Central memory CD4-positive, alpha-beta T cell (primary cell): ENCODE measurements around the gene GNG2.

Source experiments
- DNase-seq: peaks from one replicate; pipeline ENCODE4 v3.0.0; 2022

The GNG2 gene

DNA sequence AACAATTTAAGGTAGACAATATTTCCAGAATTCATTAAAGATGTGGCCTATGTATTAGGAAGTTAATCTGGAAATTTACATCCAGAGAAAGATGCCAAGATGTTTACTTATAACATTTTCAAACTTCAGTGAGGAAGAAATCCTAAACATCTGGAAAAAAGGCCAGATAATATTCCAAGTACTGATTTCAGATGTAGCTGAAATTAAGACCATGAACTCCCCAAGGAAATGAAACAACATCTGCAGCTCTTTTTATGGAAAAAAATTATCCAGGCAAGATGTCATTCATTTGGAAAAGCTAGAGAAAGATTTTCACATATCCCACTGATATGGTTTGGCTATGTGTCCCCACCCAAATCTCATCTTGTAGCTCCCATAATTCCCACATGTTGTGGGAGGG lies 35.0 kb downstream of the GNG2 start:
- no peak for DNase-seq

DNA sequence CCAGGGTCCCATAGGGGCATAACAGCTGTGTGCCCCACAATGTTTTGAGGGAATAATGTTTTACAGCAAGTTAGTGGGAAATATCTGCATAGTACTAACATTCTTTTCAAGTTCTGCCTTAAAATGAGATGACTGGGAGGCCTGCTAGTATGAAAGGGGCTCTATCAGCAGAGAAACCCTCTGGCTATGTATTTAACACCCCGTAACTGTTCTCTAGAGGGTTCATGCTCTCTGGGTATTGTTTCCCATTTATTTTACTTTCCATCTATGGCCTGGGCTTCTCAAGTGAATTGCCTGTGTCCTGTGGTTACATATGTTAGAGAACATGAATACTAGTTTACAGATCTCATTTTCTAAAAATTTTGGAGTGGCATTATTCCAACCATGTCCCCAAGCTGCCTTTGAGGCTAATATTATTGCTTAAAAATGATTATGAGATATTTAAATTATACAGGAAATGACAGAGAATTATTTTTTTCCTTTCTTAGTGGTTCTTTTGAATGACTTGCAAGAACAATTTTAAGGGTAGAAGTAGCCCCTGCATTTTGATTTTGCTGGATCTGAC lies 37.5 kb downstream of the GNG2 start:
- no peak for DNase-seq

DNA sequence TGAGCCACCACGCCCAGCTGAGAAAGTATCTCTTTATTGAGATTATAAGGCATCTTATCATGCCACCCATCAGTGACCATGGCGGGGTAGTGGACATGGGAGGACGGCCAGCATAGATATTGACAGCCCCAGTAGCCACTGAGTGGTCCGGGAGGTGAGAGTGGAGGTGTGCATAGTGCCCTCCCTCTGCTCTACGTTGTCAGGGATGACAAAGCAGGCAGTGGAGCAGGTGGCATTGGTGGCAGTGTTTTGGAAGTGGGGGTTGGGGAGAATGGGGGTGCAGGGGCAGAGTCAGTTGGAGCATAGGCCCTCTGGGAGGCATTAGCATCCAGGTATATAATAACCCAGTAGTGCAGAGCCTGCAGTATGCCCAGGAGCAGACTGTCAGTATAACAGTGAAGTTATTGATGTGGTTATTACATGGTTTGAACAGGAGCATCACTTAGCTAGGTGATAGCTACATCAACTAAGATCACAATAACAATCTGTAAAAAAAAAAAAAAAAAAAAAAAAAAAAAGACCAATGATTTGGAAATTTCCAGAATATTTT lies 41.1 kb downstream of the GNG2 start:
- peak; percentile 34 for DNase-seq

DNA sequence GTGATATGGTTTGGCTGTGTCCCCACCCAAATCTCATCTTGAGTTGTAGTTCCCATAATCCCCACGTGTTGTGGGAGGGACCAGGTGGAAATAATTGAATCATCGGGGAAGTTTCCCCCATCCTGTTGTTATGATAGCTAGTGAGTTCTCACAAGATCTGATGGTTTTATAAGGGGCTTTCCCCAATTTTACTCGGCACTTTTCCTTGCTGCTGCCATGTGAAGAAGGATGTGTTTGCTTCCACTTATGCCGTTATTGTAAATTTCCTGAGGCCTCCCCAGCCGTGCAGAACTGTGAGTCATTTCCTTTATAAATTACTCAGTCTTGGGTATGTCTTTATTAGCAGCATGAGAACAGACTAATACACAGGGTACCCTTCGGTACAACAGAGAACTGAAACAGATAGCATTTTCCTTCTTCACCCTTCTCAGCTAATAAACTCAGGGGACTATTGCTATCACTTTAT lies 45.3 kb downstream of the GNG2 start:
- peak; percentile 48 for DNase-seq

DNA sequence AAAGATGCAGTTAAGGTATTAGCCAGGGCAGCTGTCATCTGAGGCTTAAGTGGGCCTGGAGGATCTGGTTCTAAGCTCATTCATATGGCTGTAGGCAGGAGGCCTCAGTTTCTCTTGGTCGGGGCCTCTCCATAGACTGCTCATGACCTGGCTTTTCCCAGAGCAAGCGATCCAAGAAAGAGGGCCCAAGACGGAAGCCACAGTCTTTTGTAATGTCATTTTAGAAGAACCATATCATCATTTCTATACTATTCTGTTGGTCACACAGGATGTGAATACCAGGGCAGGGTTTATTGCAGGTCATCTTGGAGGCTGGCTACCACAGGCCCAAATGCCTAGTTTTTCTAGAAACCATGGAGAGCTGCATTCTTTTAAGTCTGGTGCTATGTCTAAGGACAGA lies 47.7 kb downstream of the GNG2 start:
- no peak for DNase-seq

DNA sequence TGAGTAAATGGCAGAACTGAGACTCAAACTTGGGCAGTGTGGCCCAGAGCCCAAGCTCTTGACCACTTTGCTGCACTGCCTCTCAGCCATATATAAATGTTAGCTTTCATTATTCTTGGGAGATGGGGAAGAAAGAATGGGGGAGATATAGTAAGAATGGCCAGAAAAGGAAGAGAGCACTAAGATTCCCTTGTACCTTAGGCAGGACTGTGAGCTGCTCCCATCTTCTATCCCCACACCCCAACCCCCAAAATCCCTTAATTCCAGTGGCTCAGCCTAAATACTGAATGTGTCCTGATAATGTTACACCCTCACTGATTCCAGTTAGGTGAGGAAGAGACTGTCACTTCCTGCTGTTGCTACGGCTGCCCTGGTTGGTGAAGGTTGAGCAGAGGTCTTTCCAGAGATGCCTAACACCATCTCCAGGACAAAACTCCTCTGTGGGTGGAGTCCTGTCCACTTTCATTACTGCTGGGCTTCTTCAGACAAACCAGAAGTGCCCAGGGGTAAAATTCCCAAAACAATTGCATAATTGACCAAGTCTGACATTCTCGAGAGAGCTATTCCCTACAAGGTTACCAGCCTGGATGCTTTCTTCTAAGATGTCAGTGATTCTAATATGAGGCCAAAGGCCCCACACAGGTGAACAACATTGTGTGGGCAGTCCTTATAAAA lies 51.8 kb downstream of the GNG2 start:
- DNase-seq: no peak

DNA sequence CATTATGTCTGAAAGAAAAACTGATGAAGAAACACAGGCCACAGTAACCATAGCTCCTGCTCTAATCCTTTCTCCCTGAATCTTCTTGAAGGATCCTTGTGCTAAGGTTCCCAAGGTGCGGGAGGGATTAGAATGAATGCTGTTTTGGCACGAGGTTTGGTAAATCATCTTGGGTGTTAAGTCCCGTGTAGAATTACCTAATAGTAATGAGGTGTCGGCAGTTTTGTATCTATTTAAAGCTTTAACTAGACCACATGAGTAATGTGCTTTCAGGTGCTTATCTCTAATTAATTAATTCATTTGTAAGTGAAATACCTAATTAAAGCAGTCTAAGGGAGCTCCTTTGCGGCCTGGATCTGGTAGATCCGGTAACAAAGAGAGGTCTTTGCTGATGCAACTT lies 53.9 kb downstream of the GNG2 start:
- DNase-seq: no peak

DNA sequence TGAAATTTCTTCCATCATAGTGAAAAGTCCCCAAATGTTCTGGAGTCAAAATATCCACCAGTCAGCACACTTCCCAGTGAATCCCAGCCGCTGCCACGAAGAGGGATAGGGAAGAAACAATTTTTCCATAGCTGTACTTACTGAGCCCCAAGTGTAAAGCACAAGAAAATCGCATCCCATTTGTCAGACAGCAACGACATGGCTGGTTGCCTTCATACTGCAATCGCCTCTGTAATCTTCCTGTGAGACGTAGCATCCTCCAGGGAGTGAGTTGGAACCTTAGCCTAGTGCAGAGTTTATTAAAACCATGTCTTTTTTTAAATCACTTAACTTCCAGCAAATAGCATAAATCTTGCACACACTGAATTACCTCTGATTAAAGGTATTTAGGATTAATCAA lies 56.8 kb downstream of the GNG2 start:
- no peak for DNase-seq

DNA sequence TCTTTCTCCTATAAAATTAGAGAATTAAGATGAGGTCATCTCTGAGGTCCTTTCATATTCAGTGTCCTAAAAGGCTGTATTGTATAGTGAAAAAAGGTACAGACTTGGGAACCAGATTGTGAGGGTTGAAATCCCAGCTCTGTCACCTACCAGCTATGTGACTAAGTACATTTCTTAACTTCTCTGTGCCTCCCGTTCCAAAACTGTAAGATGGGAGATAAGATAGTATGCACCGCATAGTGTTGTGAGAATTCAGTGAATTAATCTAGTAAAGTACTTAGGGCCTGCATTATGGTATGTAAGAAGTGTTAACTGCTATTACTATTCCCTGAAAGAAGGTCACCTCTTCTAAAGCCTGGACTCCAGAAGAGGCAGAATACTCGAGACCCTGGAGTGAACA lies 60.6 kb downstream of the GNG2 start:
- DNase-seq: no peak

DNA sequence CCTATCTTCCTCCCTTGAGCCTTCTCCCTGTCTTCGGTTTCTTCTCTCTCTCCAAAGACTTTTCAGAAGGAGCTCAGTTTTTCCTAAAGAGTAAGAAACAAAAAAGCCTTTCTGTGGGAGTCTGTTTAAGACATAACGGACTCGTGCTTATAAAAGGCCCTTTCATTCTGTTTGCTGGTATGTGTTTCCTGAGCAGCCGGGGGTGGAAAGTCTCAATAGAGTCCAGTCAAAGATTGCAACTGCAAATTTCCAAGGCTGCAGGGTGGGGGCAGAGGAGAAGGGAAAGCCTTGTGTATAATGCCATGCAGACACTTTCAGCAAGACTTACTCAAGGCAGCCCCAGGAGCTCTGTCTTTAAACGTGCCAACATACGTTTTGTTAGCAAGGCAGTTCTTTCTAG lies 62.2 kb downstream of the GNG2 start:
- DNase-seq: no peak

DNA sequence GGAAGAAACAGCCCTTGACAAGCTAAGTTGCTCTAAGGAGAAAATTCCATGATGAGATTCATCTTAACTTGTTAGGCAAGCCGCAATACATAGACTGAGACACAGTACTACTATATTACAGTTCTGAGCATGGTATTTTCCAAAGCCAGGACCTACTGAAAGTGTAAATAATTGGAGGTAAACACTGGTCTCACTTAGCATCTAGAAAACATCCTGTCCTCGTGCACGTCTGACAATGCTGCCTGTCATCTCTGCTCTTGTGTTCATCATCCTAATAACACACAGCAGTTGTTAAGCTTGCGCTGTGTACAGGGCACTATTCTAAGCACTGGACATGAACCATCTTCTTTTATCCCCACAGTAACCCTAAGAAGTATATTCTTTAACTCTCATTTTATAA lies 64.2 kb downstream of the GNG2 start:
- no peak for DNase-seq

DNA sequence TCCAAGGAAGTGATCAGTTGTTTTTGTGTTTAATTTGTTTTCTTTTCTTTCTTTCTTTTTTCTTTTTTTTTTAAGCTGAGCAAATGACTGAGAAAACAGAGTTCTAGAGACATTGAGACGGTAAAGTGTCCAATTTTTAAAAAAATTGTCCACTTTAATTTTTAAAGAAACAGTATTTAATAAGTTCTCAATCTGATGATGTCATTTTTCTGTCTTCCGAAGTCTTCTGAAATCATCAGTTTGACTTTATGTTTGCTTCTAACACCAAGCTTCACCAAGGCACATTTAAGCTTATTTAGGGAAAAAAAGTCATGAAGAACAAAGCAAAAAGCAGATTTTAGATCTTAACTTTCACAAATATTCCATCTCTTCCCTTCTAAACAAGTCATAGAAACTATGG lies 65.6 kb downstream of the GNG2 start:
- no peak for DNase-seq

DNA sequence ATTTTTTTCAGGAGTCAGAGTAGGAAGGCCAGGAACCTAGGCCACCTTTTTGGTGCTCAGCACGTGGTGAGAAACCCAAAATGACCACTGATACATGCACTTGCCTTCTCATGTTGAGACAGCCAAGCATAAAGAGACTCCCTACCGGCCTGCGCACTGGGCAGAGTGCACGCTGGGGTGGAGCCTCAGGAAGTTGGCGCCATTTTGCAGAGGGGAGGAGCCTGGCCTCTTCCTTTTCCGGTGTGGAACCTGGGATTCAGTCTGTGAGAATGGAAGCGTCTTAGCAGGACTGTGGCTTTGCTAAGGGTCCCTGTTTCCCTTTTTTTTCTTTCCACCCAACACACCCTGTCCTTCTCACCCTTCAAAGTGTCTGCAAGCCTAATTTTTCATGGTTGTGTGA lies 66.0 kb downstream of the GNG2 start:
- no peak for DNase-seq

DNA sequence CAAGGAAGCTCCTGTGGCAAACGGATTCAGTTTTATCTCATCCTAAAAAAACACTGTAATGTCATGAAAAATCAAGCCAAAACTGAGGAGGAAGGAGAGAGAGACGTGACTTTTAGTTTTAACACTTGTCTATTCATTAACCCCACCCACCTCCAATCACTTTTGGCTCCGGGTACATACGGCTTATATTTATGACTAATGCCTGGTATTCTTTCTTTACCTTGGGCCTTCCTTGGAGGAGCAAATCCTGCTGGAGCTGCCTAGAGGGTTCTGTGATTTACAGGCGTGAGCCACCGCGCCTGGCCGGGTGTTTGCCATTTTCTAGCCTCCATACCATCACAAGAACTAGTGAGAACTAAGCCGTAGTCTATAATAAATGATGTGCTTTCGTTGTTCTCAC lies 68.2 kb downstream of the GNG2 start:
- no peak for DNase-seq

DNA sequence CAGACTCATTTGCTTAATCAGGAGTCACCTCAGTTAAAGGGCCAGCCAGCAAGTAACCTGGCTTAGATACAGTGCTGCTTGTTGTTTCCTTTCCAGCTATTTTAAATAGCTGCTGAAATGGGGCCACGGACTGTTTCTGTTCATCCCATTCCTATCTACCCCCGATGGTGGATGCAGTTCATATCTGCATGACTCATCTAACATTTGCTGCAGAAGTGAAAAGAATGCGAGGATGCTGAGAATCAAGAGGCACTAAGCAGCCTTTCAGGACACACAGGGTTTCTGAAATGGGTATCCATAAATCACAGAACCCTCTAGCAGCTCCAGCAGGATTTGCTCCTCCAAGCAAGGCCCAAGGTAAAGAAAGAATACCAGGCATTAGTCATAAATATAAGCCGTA lies 68.8 kb downstream of the GNG2 start:
- DNase-seq: no peak

DNA sequence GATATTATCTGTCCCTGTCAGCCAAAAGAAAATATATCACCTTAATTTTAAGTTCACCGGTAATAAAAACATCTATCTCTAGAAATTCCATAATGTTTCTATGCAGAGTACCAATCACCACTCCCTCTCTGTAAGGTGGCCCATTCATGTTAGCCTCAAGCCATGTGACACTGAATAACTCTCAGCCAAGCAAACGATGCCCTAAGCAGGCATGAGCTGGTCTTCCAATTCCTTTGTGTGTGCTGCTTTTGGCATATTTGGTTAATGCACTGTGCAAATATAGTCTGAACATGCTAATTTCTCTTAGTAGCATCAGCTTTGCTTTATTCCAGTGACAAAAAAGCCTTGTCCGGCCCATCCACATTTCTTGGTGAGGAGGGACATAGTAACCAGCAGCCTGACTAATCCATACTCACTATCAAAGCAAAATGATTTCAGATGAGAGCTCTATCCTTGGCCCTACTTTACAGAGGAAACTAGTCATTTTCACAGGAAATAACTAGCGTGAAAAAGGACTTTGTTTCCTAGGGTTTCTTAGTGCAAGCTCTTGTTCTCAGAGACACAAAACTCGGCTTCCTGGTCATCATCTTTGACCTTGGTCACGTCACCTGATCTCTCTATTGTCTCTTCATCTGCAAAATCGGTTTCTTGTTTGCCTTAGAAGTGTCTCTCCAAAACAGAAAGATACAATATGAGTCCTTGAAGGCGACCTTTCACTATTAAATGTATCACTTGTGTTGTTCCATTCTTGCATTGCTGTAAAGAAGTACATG lies 69.7 kb downstream of the GNG2 start:
- no peak for DNase-seq

DNA sequence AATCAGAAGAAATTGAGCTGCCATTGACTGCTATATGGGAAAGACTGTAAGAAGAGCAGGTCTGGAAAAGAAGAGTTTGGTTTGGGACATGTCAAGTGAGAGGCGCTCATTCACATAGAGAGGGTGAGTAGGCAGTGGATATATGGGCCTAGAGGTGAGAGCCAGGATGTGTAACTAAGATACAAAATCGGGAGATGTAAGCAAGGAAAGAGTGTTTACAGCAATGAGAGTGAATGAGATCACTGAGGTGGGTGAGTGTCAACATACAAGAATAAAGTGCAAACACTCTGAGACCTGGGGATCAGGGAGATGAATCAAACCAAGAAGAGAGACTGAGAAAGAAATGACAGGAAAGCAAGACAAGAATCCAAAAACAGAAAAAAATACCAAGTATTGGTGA lies 70.9 kb downstream of the GNG2 start:
- no peak for DNase-seq

DNA sequence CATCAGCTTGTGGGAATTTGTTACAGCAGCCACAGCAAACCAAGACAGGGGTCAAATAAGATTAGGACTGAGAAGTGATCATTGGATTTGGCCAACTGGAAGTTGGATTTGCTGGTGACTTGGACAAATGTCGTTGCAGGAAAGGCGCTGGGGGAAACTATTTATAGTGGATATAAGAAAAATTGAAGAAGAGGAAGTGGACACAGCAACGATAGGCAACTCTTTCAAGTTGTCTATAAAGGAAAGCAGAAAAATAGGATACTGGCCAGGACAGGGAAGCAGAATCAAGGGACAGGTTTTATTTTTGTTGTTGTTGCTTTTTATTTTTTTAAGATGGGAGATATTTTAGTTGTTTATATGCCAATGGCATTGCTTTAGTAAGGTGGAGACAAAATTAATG lies 72.8 kb downstream of the GNG2 start:
- DNase-seq: no peak

DNA sequence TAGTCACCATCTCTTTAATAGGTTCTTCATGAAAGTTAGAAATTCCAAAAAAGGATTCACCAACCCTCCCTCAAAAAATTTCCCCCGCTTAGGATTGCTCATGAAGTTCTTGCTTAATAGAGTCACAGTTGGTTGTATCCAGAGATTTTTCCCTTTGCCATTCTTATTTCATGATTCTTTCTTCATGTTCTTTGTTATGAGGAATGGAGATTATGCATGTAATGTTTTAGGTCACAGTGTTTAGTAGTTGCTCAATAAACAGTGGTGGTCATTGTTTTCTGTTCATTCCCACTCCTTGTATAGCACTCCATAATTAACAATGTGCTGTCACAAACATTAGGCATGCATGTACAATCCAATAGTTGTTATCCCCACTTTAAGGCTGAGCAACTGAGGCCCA lies 77.7 kb downstream of the GNG2 start:
- no peak for DNase-seq

DNA sequence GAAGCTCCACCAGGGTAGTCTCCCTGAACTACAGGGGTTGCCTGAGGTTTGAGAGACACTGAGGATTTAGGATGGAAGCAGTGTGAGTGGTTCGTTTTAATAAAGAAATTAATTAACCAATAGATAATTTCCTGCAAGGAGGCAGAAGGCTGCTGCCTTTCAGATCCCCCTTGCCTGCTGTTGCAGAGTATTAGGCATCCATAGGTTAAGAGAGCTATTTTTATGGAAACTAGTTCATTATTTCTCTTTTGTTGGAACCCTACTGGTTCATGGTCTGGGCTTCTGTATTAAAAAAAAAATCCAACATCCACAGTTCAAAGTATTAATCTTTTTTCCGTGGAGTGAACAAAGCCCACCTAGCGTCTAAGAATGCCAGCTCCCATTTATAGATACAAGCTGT lies 78.4 kb downstream of the GNG2 start:
- no peak for DNase-seq

DNA sequence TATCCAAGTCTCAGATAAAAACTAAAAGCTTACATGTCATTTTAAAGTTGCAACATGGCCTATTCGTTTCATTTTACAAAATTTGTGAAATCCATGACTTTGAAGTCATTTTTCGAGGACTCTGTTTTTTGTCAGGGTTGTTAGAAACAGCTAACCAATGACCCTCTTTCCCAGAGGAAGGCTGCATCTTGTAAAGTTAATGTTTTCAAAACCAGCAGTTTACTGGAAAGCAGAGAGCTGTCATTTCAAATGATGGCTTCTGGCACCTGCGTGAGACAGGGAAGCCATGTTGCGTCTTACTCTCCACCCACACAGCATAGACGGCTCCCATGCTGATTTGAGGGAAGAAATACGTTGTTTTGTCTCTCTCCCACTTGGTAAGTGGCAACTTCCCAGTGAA lies 78.8 kb downstream of the GNG2 start:
- no peak for DNase-seq

DNA sequence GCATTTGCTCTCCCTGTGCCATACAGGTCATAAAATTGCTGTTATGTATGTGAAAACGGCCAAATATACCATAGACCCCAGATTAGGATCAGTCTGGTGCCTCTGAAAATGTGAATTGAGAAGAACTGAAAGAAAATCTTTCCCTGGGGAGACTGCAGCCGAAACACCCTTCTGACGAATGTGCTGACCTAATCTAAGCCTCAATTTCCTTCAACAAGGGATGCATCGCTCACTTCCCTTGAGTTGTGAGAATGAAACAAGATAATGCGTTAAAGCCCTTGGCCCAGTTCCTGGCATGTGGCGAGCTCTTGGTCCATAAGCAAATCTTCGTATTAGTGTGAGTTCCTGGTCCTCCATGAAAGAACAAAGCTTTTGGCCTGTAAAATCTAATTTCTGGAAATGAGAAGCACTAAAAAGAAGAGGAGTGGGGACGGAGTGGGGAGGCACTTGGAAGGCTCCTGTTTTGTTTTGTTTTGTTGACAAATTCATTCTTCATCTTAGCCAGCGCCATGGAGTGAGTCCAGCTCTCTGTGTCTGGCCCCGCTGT lies 79.4 kb downstream of the GNG2 start:
- DNase-seq: no peak

DNA sequence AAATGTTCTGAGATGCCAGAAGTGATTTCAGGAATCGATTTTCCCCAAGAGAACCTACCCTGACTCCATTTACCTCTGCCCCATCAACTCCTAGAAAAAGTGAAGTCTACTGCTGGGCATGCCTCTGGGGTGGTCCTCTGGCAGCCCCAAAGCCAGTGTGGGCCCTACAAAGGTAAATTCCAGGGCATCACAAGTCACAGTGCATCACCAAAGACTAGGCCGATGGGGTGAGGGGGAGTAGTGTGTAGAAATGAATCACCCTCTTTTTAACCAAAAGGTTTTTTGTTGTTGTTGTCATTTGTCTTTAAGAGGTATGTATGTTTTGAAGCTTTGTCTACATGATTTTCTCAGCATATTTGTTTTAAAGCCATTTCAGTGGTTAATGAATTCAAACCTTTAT lies 82.6 kb downstream of the GNG2 start:
- DNase-seq: no peak

DNA sequence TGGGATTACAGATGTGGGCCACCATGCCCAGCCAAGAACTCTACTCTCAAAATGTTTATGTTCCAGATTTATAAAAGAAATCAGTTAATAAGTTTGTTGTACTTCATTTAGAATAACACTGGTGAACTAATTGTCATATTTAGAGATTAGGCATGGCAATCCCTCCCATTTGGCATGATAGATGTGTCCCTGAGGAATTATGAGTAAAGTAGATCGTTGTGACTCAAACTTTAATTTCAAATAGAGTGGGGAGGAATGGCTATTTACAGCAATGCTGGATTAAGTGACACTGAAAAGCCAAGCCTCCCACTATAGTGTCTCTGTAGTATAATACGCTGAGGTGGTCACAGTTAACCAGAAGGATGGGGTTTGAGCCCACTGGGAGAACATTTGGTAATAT lies 89.6 kb downstream of the GNG2 start:
- DNase-seq: no peak
